ENCODE measurements around the gene FAM161B. TPM values are rescaled to one million over a fixed set of nuclear protein-coding genes. Genes with fewer than 3 reads are reported as not detected.

Gene FAM161B
- 1 to 10 TPM in 3 of 4 donors, under 1 TPM in 1; 0.29 to 10.0 (median 4.9) TPM for total RNA-seq

GRCh38 chr14:73949752-73950734 is at the start of gene FAM161B, which contains the start of gene COQ6:
FAM161B (minus strand) TSS chr14:73950094; CDS start chr14:73950026, 68 bp downstream.
COQ6 (plus strand) TSS chr14:73950302; CDS start chr14:73950333, 31 bp downstream.
- Histone ChIP-seq H3K27me3 (no peaks in the 10 kb centered on the region), H3K4me1 (no peaks in the 10 kb centered on the region), H3K27ac (peak within 1 kb of the TSS; percentile 90 to 91), H3K9me3 (no peaks in the 10 kb centered on the region), H3K4me3 (peak within 1 kb of the TSS; percentile 84 to 100), H3K36me3 (no peaks in the 10 kb centered on the region)
- intact Hi-C loops (cut with DNase I; ENCODE audit: low total_unique reads), result no loop called here
- TF ChIP-seq POLR2A (IDR thresholded peaks at IDR 0.05) (peak; percentile 36 to 83), CTCF (IDR thresholded peaks at IDR 0.05) (peak in 3 of 4 experiments; percentile 15 to 46 (median 36))
- peak; percentile 92 to 93 for DNase-seq

GRCh38 chr14:73998726-73999125 is 48.8 kb upstream of the FAM161B start:
- Histone ChIP-seq H3K4me1 (no peaks in the 10 kb centered on the region), H3K36me3 (no peaks in the 10 kb centered on the region), H3K9me3 (no peaks in the 10 kb centered on the region), H3K27me3 (no peaks in the 10 kb centered on the region), H3K4me3 (no peak overlapping the region), H3K27ac (no peak overlapping the region)
- DNase-seq, result no peak
- TF ChIP-seq POLR2A (IDR thresholded peaks at IDR 0.05) (no peak), CTCF (IDR thresholded peaks at IDR 0.05) (no peak)
- intact Hi-C loops (cut with DNase I; ENCODE audit: low total_unique reads), result no loop called here

- Histone ChIP-seq H3K27ac (no peak overlapping the region), H3K4me1 (no peaks in the 10 kb centered on the region), H3K9me3 (no peaks in the 10 kb centered on the region), H3K36me3 (no peaks in the 10 kb centered on the region), H3K4me3 (no peak overlapping the region), H3K27me3 (no peaks in the 10 kb centered on the region)
- TF ChIP-seq POLR2A (IDR thresholded peaks at IDR 0.05) (no peak), CTCF (IDR thresholded peaks at IDR 0.05) (no peak)
- no peak for DNase-seq
- intact Hi-C loops (cut with DNase I; ENCODE audit: low total_unique reads), result no loop called here
Measured at GRCh38 chr14:73997944-73998447, 48.1 kb upstream of the FAM161B start.

- DNase-seq, result no peak
- no peaks in the 10 kb centered on the region for H3K9me3 ChIP-seq
- no peak overlapping the region for H3K27ac ChIP-seq
- no peaks in the 10 kb centered on the region for H3K4me1 ChIP-seq
- intact Hi-C loops (cut with DNase I; ENCODE audit: low total_unique reads), result no loop called here
- TF ChIP-seq POLR2A (IDR thresholded peaks at IDR 0.05) (no peak), CTCF (IDR thresholded peaks at IDR 0.05) (no peak)
- no peak overlapping the region for H3K4me3 ChIP-seq
- H3K36me3 ChIP-seq, result no peaks in the 10 kb centered on the region
- no peaks in the 10 kb centered on the region for H3K27me3 ChIP-seq
Measured at GRCh38 chr14:73997108-73997943, 47.4 kb upstream of the FAM161B start.
